Ovary (tissue), 9 donors: ENCODE measurements around the gene MAPKAP1. TPM values are rescaled to one million over a fixed set of nuclear protein-coding genes. Genes with fewer than 3 reads are reported as not detected.
A peak's percentile ranks its signal among the peaks of the same experiment; 100 is the strongest.

ENCODE experiments used
- DNase-seq, 5 donors: peaks; one replicate each; pipeline ENCODE4 v3.0.0-alpha.2; 2019 to 2020
- H3K27ac ChIP-seq, 2 donors: fragments of 200-600 bp; one replicate each; pipeline versions ENCODE4 v1.5.1 to v1.8.0; 2019 to 2022
- H3K27me3 ChIP-seq: fragments of 200-600 bp; one replicate; pipeline ENCODE4 v1.8.0; 2022
- H3K36me3 ChIP-seq: fragments of 200-600 bp; sonication (generic); one replicate; pipeline ENCODE4 v1.5.1; 2019
- H3K4me1 ChIP-seq: one replicate; pipeline ENCODE4 v1.8.1; 2013; ENCODE audit warnings: mild to moderate bottlenecking, moderate library complexity; ENCODE audit not compliant: insufficient read depth
- H3K4me3 ChIP-seq: fragments of 200-600 bp; sonication (generic); one replicate; pipeline ENCODE4 v1.5.1; 2017
- H3K9me3 ChIP-seq, 2 donors: fragments of 200-600 bp in 1 of 2; sonication (generic) in 1 of 2; one replicate each; pipeline versions ENCODE4 v1.5.1 to v1.8.1; 2013 to 2019; ENCODE audit warnings: mild to moderate bottlenecking in 1 of 2, moderate library complexity in 1 of 2
- CTCF ChIP-seq, 3 donors: fragments of 450-650 bp in 2 of 3; fragments of 200-600 bp in 1 of 3; IDR thresholded peaks; one replicate each; pipeline versions ENCODE4 v1.5.1 to v1.8.0; 2016 to 2022; ENCODE audit warnings: antibody characterized with exemption in 3 of 3, mild to moderate bottlenecking in 1 of 3
- EP300 ChIP-seq: sonication (generic); formaldehyde crosslinking; IDR thresholded peaks from one replicate; pipeline ENCODE4 v1.6.1; 2017; ENCODE audit warnings: antibody characterized with exemption
- POLR2A ChIP-seq: fragments of 450-650 bp; IDR thresholded peaks from one replicate; pipeline ENCODE4 v1.6.1; 2017; ENCODE audit warnings: antibody characterized with exemption, mild to moderate bottlenecking, moderate library complexity
- WGBS, 3 donors: extraction: QIAGEN DNeasy Blood & Tissue Kit in 1 of 3; methylation state at CpG; one replicate each; pipeline versions ENCODE4 v1.1.5 to v1.1.7; 2013 to 2017; 5-methylcytosine and 5-hydroxymethylcytosine counted together
- intact Hi-C, 4 donors: fragments of 100-400 bp; cut with DNase I; formaldehyde crosslinking; loops; one replicate each; pipeline versions ENCODE4 v1.11.0 to v1.15.1; 2022 to 2023
- polyA plus RNA-seq, 2 donors: library from polyadenylated mRNA; stranded (reverse); fragments of 200-250 nt in 1 of 2; fragments of 350-450 nt in 1 of 2; fragmentation: Illumina TruSeq in 1 of 2; extraction: RNeasy Lipid Tissue Mini Kit (QIAGEN cat#74804) in 1 of 2; gene quantifications; one replicate each; pipeline ENCODE4 v1.2.3, GENCODE V29; 2013 to 2014
- total RNA-seq, 7 donors: library from RNA; depleted of rRNA in 2 of 7; stranded (reverse); fragments of >200 nt in 2 of 7; fragmentation: NEBNext Ultra II Directional in 3 of 7; extraction: Animal tissue kit (Norgen Biotek cat#: 25700) in 3 of 7; gene quantifications; one replicate each; pipeline versions ENCODE4 v1.1.0 to v1.2.4, GENCODE V29; 2016 to 2023
- donor health status: DM: no; HTN: no; CAD: no; lungs with moderate emphysema.
- donor health status: DM: no; HTN: no; CAD: no.
- donor health status: Bipolar disorder and iron deficiency.
- donor health status: DM: yes; HTN: yes; CAD: no.
- donor health status: DM: no; HTN: no; CAD: no.
- donor health status: DM: yes; HTN: yes; CAD: no.

The MAPKAP1 gene
- total and polyA plus RNA-seq, 9 donors = 43.3 to 86.5 (median 50.2) TPM

- Histone ChIP-seq H3K9me3 (no peaks in the 10 kb centered on the region), H3K4me1 (peaks cover 22% of the 10 kb centered on the region), H3K4me3 (no peak overlapping the region), H3K27me3 (no peaks in the 10 kb centered on the region), H3K36me3 (no peaks in the 10 kb centered on the region), H3K27ac (no peak overlapping the region)
- no peak for TF ChIP-seq EP300
- 68 to 89% (median 76%) methylated on average over 1 of the region's 1 CpG for WGBS, 3 donors
- DNase-seq = no peak
- intact Hi-C loops = no loop called here
Measured at GRCh38 chr9:125510980-125511379, 196.0 kb downstream of the MAPKAP1 start.

GRCh38 chr9:125509476-125509875 is 197.5 kb downstream of the MAPKAP1 start:
- intact Hi-C loops = no loop called here
- Histone ChIP-seq H3K27ac (no peak overlapping the region), H3K4me1 (peaks cover 19% of the 10 kb centered on the region), H3K36me3 (no peaks in the 10 kb centered on the region), H3K9me3 (no peaks in the 10 kb centered on the region), H3K4me3 (no peak overlapping the region), H3K27me3 (no peaks in the 10 kb centered on the region)
- DNase-seq = no peak
- WGBS, 3 donors = 11 to 13% (median 12%) methylated on average over 5 of the region's 5 CpGs
- TF ChIP-seq POLR2A (no peak), CTCF (IDR thresholded peaks at IDR 0.05) (no peak), EP300 (no peak)

- H3K4me1 ChIP-seq = peaks cover 13% of the 10 kb centered on the region
- intact Hi-C loops = no loop called here
- no peaks in the 10 kb centered on the region for H3K36me3 ChIP-seq
- no peaks in the 10 kb centered on the region for H3K27me3 ChIP-seq
- TF ChIP-seq EP300 (no peak), CTCF (IDR thresholded peaks at IDR 0.05) (no peak), POLR2A (no peak)
- no peak overlapping the region for H3K4me3 ChIP-seq
- no peak for DNase-seq
- H3K27ac ChIP-seq = no peak overlapping the region
- WGBS, 3 donors = 91 to 100% (median 96%) methylated on average over 2 of the region's 2 CpGs
- H3K9me3 ChIP-seq = no peaks in the 10 kb centered on the region
Measured at GRCh38 chr9:125508249-125508648, 198.8 kb downstream of the MAPKAP1 start.

GRCh38 chr9:125507226-125507625 is 199.8 kb downstream of the MAPKAP1 start:
- TF ChIP-seq POLR2A (no peak), EP300 (no peak), CTCF (IDR thresholded peaks at IDR 0.05) (no peak)
- no peaks in the 10 kb centered on the region for H3K27me3 ChIP-seq
- no peaks in the 10 kb centered on the region for H3K9me3 ChIP-seq
- WGBS, 3 donors = 93 to 95% (median 95%) methylated on average over 5 of the region's 5 CpGs
- no peaks in the 10 kb centered on the region for H3K36me3 ChIP-seq
- H3K4me1 ChIP-seq = peaks cover 8% of the 10 kb centered on the region
- no peak overlapping the region for H3K4me3 ChIP-seq
- intact Hi-C loops = no loop called here
- no peak overlapping the region for H3K27ac ChIP-seq
- no peak for DNase-seq

GRCh38 chr9:125505988-125506438 is 201.0 kb downstream of the MAPKAP1 start:
- Histone ChIP-seq H3K36me3 (no peaks in the 10 kb centered on the region), H3K4me3 (no peak overlapping the region), H3K27ac (peak overlapping the region in 1 of 2 donors; percentile 24), H3K27me3 (no peaks in the 10 kb centered on the region), H3K4me1 (peaks cover 6% of the 10 kb centered on the region), H3K9me3 (no peaks in the 10 kb centered on the region)
- intact Hi-C loops = no loop called here
- TF ChIP-seq CTCF (IDR thresholded peaks at IDR 0.05) = no peak
- TF ChIP-seq POLR2A = no peak
- no peak for TF ChIP-seq EP300
- no peak for DNase-seq
- 50 to 68% (median 50%) methylated on average over 14 of the region's 14 CpGs for WGBS, 3 donors
